ENCODE data around the gene PLBD1.

Gene PLBD1

GRCh38 chr12:14561677-14562238, 5.9 kb downstream of the PLBD1 start:
- no peak overlapping the region for H3K27ac ChIP-seq (ENCODE audit: low read depth, low read length)
- H3K36me3 ChIP-seq (ENCODE audit: control insufficient read depth, insufficient read depth, low read length) = no peaks in the 10 kb centered on the region
- H3K4me3 ChIP-seq (ENCODE audit: low read length) = no peak overlapping the region
- no peaks in the 10 kb centered on the region for H3K27me3 ChIP-seq (ENCODE audit: control insufficient read depth, insufficient read depth, low read length)
- no peaks in the 10 kb centered on the region for H3K4me1 ChIP-seq (ENCODE audit: control insufficient read depth, insufficient read depth, low read length)
- no peak overlapping the region for H3K9ac ChIP-seq (ENCODE audit: low read length)

- Histone ChIP-seq H3K27ac (ENCODE audit: low read depth, low read length) (no peak overlapping the region), H3K27me3 (ENCODE audit: control insufficient read depth, insufficient read depth, low read length) (no peaks in the 10 kb centered on the region), H3K4me1 (ENCODE audit: control insufficient read depth, insufficient read depth, low read length) (no peaks in the 10 kb centered on the region), H3K4me3 (ENCODE audit: low read length) (no peak overlapping the region), H3K36me3 (ENCODE audit: control insufficient read depth, insufficient read depth, low read length) (no peaks in the 10 kb centered on the region), H3K9ac (ENCODE audit: low read length) (no peak overlapping the region)
Measured at GRCh38 chr12:14560904-14561574, 6.6 kb downstream of the PLBD1 start.

- Histone ChIP-seq H3K27ac (ENCODE audit: low read depth, low read length) (no peak overlapping the region), H3K9ac (ENCODE audit: low read length) (no peak overlapping the region)
Measured at GRCh38 chr12:14558473-14558959, 9.2 kb downstream of the PLBD1 start.

GRCh38 chr12:14557966-14558365, 9.7 kb downstream of the PLBD1 start:
- H3K36me3 ChIP-seq (ENCODE audit: control insufficient read depth, insufficient read depth, low read length) = no peaks in the 10 kb centered on the region
- H3K27ac ChIP-seq (ENCODE audit: low read depth, low read length) = no peak overlapping the region
- H3K4me1 ChIP-seq (ENCODE audit: control insufficient read depth, insufficient read depth, low read length) = peaks cover 7% of the 10 kb centered on the region
- H3K27me3 ChIP-seq (ENCODE audit: control insufficient read depth, insufficient read depth, low read length) = no peaks in the 10 kb centered on the region
- H3K9ac ChIP-seq (ENCODE audit: low read length) = no peak overlapping the region
- no peak overlapping the region for H3K4me3 ChIP-seq (ENCODE audit: low read length)

More at GRCh38 chr12:14558473-14558959, 9.2 kb downstream of the PLBD1 start:
- H3K36me3 ChIP-seq (ENCODE audit: control insufficient read depth, insufficient read depth, low read length) = no peaks in the 10 kb centered on the region
- H3K27me3 ChIP-seq (ENCODE audit: control insufficient read depth, insufficient read depth, low read length) = no peaks in the 10 kb centered on the region
- peaks cover 7% of the 10 kb centered on the region for H3K4me1 ChIP-seq (ENCODE audit: control insufficient read depth, insufficient read depth, low read length)
- no peak overlapping the region for H3K4me3 ChIP-seq (ENCODE audit: low read length)

GRCh38 chr12:14554281-14555007, 13.2 kb downstream of the PLBD1 start:
- Histone ChIP-seq H3K27ac (ENCODE audit: low read depth, low read length) (peak overlapping the region; percentile 4), H3K4me1 (ENCODE audit: control insufficient read depth, insufficient read depth, low read length) (peaks cover 7% of the 10 kb centered on the region), H3K4me3 (ENCODE audit: low read length) (peak overlapping the region; percentile 38), H3K36me3 (ENCODE audit: control insufficient read depth, insufficient read depth, low read length) (no peaks in the 10 kb centered on the region), H3K9ac (ENCODE audit: low read length) (no peak overlapping the region), H3K27me3 (ENCODE audit: control insufficient read depth, insufficient read depth, low read length) (no peaks in the 10 kb centered on the region)

GRCh38 chr12:14548609-14549008, 19.1 kb downstream of the PLBD1 start:
- no peaks in the 10 kb centered on the region for H3K36me3 ChIP-seq (ENCODE audit: control insufficient read depth, insufficient read depth, low read length)
- no peak overlapping the region for H3K27ac ChIP-seq (ENCODE audit: low read depth, low read length)

GRCh38 chr12:14547571-14547970, 20.1 kb downstream of the PLBD1 start:
- Histone ChIP-seq H3K4me3 (ENCODE audit: low read length) (no peak overlapping the region), H3K36me3 (ENCODE audit: control insufficient read depth, insufficient read depth, low read length) (no peaks in the 10 kb centered on the region), H3K27me3 (ENCODE audit: control insufficient read depth, insufficient read depth, low read length) (no peaks in the 10 kb centered on the region), H3K27ac (ENCODE audit: low read depth, low read length) (no peak overlapping the region), H3K4me1 (ENCODE audit: control insufficient read depth, insufficient read depth, low read length) (no peaks in the 10 kb centered on the region), H3K9ac (ENCODE audit: low read length) (no peak overlapping the region)

More at GRCh38 chr12:14548609-14549008, 19.1 kb downstream of the PLBD1 start:
- Histone ChIP-seq H3K4me1 (ENCODE audit: control insufficient read depth, insufficient read depth, low read length) (no peaks in the 10 kb centered on the region), H3K27me3 (ENCODE audit: control insufficient read depth, insufficient read depth, low read length) (no peaks in the 10 kb centered on the region), H3K9ac (ENCODE audit: low read length) (no peak overlapping the region), H3K4me3 (ENCODE audit: low read length) (no peak overlapping the region)

- Histone ChIP-seq H3K36me3 (ENCODE audit: control insufficient read depth, insufficient read depth, low read length) (no peaks in the 10 kb centered on the region), H3K4me1 (ENCODE audit: control insufficient read depth, insufficient read depth, low read length) (no peaks in the 10 kb centered on the region), H3K27ac (ENCODE audit: low read depth, low read length) (no peak overlapping the region), H3K27me3 (ENCODE audit: control insufficient read depth, insufficient read depth, low read length) (no peaks in the 10 kb centered on the region), H3K9ac (ENCODE audit: low read length) (no peak overlapping the region), H3K4me3 (ENCODE audit: low read length) (no peak overlapping the region)
Measured at GRCh38 chr12:14545144-14546124, 22.2 kb downstream of the PLBD1 start.

GRCh38 chr12:14540801-14541462, 26.8 kb downstream of the PLBD1 start:
- H3K4me1 ChIP-seq (ENCODE audit: control insufficient read depth, insufficient read depth, low read length) = no peaks in the 10 kb centered on the region
- H3K27ac ChIP-seq (ENCODE audit: low read depth, low read length) = no peak overlapping the region
- H3K27me3 ChIP-seq (ENCODE audit: control insufficient read depth, insufficient read depth, low read length) = no peaks in the 10 kb centered on the region
- H3K36me3 ChIP-seq (ENCODE audit: control insufficient read depth, insufficient read depth, low read length) = no peaks in the 10 kb centered on the region
- no peak overlapping the region for H3K9ac ChIP-seq (ENCODE audit: low read length)
- H3K4me3 ChIP-seq (ENCODE audit: low read length) = no peak overlapping the region

- H3K36me3 ChIP-seq (ENCODE audit: control insufficient read depth, insufficient read depth, low read length) = no peaks in the 10 kb centered on the region
- H3K27me3 ChIP-seq (ENCODE audit: control insufficient read depth, insufficient read depth, low read length) = no peaks in the 10 kb centered on the region
- H3K4me3 ChIP-seq (ENCODE audit: low read length) = no peak overlapping the region
- H3K9ac ChIP-seq (ENCODE audit: low read length) = no peak overlapping the region
- H3K27ac ChIP-seq (ENCODE audit: low read depth, low read length) = no peak overlapping the region
- no peaks in the 10 kb centered on the region for H3K4me1 ChIP-seq (ENCODE audit: control insufficient read depth, insufficient read depth, low read length)
Measured at GRCh38 chr12:14537088-14537487, 30.6 kb downstream of the PLBD1 start.

- H3K27me3 ChIP-seq (ENCODE audit: control insufficient read depth, insufficient read depth, low read length) = no peaks in the 10 kb centered on the region
- no peaks in the 10 kb centered on the region for H3K4me1 ChIP-seq (ENCODE audit: control insufficient read depth, insufficient read depth, low read length)
- no peak overlapping the region for H3K9ac ChIP-seq (ENCODE audit: low read length)
- no peak overlapping the region for H3K27ac ChIP-seq (ENCODE audit: low read depth, low read length)
- no peak overlapping the region for H3K4me3 ChIP-seq (ENCODE audit: low read length)
- H3K36me3 ChIP-seq (ENCODE audit: control insufficient read depth, insufficient read depth, low read length) = no peaks in the 10 kb centered on the region
Measured at GRCh38 chr12:14532152-14532551, 35.5 kb downstream of the PLBD1 start.
